GM11168 (cell line): Measurements from ENCODE around the gene PTGS1.
"Not testable (repeated sequence)": the region's sequence is repeated elsewhere in the genome, so short reads cannot be mapped to it uniquely, and the experiment has no call there.

Source experiments
- in situ Hi-C: fragments of 300-500 bp; cut with MboI; formaldehyde crosslinking; loops from one replicate; pipeline ENCODE4 v1.12.0; 2022; ENCODE audit warnings: low sequenced_read_pairs; ENCODE audit not compliant: unreplicated experiment

Gene PTGS1

GRCh38 chr9:122370869-122371755, at the start of gene PTGS1:
Gene PTGS1, plus strand, starts transcription at chr9:122371024. Its CDS starts 61 bp downstream, at chr9:122371085.
- in situ Hi-C loops: no loop called here

GRCh38 chr9:122322553-122322952, 48.3 kb upstream of the PTGS1 start:
- in situ Hi-C loops: no loop called here

- in situ Hi-C loops: not testable (repeated sequence)
Measured at GRCh38 chr9:122324665-122325064, 46.2 kb upstream of the PTGS1 start.

GRCh38 chr9:122325124-122325523, 45.7 kb upstream of the PTGS1 start:
- in situ Hi-C loops: no loop called here

- in situ Hi-C loops: no loop called here
Measured at GRCh38 chr9:122327175-122327574, 43.6 kb upstream of the PTGS1 start.

- in situ Hi-C loops: no loop called here
Measured at GRCh38 chr9:122329597-122329996, 41.2 kb upstream of the PTGS1 start.

GRCh38 chr9:122330466-122330865, 40.4 kb upstream of the PTGS1 start:
- in situ Hi-C loops: not testable (repeated sequence)

GRCh38 chr9:122331523-122331927, 39.3 kb upstream of the PTGS1 start:
- in situ Hi-C loops: no loop called here

GRCh38 chr9:122332083-122332482, 38.7 kb upstream of the PTGS1 start:
- in situ Hi-C loops: no loop called here

- in situ Hi-C loops: no loop called here
Measured at GRCh38 chr9:122332644-122333043, 38.2 kb upstream of the PTGS1 start.

GRCh38 chr9:122333169-122333808, 37.5 kb upstream of the PTGS1 start:
- in situ Hi-C loops: no loop called here

- in situ Hi-C loops: no loop called here
Measured at GRCh38 chr9:122334916-122335315, 35.9 kb upstream of the PTGS1 start.

GRCh38 chr9:122336189-122336588, 34.6 kb upstream of the PTGS1 start:
- in situ Hi-C loops: no loop called here

GRCh38 chr9:122336866-122337555, 33.8 kb upstream of the PTGS1 start:
- in situ Hi-C loops: no loop called here

- in situ Hi-C loops: no loop called here
Measured at GRCh38 chr9:122337556-122337929, 33.3 kb upstream of the PTGS1 start.

- in situ Hi-C loops: no loop called here
Measured at GRCh38 chr9:122338536-122338935, 32.3 kb upstream of the PTGS1 start.

- in situ Hi-C loops: no loop called here
Measured at GRCh38 chr9:122338994-122339393, 31.8 kb upstream of the PTGS1 start.

GRCh38 chr9:122339579-122339978, 31.2 kb upstream of the PTGS1 start:
- in situ Hi-C loops: no loop called here

- in situ Hi-C loops: no loop called here
Measured at GRCh38 chr9:122340161-122340560, 30.7 kb upstream of the PTGS1 start.

GRCh38 chr9:122342323-122343050, 28.3 kb upstream of the PTGS1 start:
- in situ Hi-C loops: no loop called here
